Measurements from ENCODE around the gene MKKS.
"Not testable (repeated sequence)": the region's sequence is repeated elsewhere in the genome, so short reads cannot be mapped to it uniquely, and the experiment has no call there.

The MKKS gene

DNA sequence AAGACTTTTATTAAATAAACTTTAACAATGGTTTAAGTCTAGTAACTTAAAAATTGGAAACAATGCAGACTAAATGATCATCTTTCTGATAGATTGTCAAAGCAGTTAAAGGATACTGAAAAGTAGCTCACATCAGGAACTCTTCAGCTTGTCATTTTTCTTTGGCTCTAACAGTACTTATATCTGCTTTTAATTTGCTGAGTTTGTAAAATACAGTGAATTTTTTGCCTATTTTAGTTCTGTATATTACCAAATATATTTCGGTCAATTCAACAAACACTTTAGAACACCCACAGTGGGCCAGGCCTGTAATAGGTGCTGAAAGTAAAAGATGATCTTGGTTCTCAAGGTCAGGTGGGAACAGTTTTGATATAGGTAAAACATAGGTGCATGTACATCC lies 22.3 kb downstream of the MKKS start:
- DNase-seq: no peak

- DNase-seq: no peak
Observed at GRCh38 chr20:10408108-10408813, 25.8 kb downstream of the MKKS start.

- DNase-seq: no peak
Observed at GRCh38 chr20:10404959-10405530, 29.0 kb downstream of the MKKS start.

DNA sequence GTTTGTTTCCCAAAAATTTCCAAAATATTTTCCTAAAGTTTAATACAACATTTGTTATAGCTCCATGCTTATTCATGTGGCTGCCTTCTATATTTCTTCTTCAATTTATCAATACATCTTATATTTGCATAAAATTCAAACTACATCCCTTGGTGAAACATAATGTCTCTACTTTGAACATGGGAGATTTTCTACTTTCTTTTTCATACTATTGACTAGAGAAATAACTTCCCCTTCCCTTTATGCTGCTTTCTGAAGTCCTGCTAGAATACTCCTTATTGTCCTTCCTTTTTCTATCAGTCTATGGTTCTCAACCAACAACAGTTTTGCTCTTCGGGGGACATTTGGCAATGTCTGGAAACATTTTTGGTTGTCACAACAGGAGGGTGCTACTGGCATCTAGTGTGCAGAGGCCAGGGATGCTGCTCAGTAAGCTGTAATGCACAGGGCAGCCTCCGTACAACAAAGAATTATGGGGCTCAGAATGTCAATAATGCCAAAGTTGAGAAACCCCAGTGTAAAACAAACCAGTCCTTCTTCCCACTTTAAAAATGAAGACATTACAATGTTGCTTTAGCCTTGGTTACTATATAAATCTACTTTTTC lies 29.9 kb downstream of the MKKS start:
- no peak for DNase-seq

GRCh38 chr20:10402938-10403608 lies 30.9 kb downstream of the MKKS start:
- no peak for DNase-seq

DNA sequence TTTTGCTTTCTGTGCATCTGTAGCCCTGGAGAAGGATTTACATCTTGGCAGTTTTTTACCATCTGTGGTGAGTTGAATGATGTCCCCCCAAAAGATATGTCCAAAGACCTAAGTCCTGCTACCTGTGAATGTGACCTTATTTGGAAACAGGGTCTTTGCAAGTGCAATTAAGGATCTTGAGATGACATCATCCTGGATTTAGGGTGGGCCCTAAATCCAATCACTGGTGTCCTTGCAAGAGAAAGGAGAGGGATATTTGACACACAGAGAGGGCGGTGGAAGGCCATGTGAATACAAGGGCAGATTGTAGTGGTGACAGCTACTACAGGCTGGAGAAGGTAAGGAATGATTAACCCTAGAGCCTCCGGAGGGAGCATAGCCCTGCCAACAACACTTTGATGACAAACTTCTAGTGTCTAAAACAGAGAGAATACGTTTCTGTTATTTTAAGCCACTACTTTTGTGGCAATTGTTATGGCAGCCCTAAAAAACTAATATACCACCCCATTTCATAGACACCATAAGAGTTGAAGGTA lies 35.1 kb downstream of the MKKS start:
- no peak for DNase-seq

GRCh38 chr20:10394752-10395151 lies 39.3 kb downstream of the MKKS start:
- DNase-seq: not testable (repeated sequence)

DNA sequence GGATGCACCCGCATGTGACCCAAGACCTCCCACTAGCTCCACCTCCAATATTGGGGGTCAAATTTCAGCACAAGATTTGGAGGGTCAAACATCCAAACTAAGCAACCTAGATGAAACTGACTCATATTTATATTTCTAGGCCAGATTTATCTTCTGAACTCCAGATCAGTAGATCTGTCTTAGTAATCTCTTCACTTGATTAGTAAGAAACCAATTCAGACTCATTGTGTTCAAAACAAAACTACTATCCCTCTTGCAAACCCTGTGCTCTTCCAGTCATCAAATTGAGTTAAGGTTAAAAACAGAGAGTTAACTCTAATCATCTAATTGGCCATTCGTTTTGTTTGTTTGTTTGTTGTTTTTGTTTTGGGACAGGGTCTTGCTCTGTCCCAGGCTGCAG lies 43.3 kb downstream of the MKKS start:
- no peak for DNase-seq

- DNase-seq: no peak
Observed at GRCh38 chr20:10388597-10388996, 45.4 kb downstream of the MKKS start.

DNA sequence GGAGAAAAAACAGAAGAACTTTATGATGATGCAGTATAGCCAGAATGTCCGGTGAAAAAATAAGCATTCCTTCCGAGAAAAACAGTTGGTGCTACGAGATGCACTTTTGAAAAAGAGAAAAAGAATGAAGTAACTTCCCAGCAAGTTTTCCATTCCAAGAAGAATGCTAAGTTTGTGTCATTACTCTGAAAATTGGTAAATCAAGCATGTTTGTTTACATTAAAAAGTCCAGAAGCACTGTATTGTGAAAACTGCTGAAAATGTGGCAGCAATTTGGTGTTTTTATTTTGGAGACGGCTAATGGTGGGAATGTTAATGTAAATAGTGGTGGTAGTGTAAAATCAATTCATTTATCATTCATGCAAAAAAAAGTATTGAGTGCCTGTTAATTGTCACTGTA lies 46.3 kb downstream of the MKKS start:
- DNase-seq: no peak

- DNase-seq: no peak
Observed at GRCh38 chr20:10385850-10386544, 48.0 kb downstream of the MKKS start.

- no peak for DNase-seq
Observed at GRCh38 chr20:10381477-10381876, 52.5 kb downstream of the MKKS start.

DNA sequence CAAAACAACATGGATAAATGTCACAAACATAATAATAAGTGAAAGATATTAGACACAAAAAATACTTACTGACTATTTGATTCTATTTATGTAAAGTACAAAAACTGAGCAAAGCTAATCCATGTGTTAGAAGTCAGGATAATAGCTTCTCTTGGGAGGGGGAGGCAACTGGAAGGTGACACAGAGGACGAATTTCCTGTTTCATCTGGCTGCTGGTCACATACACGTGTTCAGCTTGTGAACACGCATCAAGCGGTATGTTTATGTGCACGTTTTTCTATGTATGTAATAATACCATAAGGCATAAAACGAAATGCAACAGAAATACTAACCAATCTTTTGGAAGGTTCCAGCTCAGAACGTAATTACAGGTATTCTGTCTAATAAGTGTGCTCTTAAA lies 54.3 kb downstream of the MKKS start:
- no peak for DNase-seq

DNA sequence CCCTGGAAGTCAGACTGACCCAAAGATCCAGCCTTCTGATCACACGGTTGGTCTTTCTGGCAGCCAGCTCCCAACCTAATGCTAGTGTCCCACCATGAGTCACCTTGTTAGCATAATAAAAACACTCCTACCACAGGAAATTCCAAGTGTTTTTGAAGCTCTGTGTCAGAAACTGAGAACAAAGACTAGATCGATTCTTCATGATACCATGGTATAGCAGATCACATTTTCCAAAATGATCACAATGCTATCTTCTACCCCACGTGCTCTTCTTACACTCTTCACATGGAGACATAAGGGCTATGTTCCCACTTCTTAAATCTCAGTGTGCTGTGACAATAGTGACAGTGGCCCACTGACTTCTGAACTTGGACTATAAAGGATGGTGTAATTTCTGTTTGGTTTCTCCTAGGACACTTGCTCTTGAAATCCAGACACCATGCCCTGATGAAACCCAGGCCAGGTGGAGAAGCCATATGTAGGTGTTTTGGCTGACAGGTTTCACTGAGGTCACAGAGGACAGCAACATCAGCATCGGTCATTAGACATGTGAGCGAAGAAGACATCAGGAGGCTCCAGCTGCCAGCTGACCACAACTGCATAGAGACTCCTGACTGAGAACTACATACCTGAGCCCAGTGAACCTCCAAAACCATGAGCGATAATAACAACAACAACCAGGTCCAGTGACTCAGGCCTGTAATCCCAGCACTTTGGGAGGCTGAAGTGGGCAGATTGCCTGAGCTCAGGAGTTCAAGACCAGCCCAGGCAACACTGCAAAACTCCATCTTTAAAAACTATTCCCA lies 57.5 kb downstream of the MKKS start:
- DNase-seq: no peak

DNA sequence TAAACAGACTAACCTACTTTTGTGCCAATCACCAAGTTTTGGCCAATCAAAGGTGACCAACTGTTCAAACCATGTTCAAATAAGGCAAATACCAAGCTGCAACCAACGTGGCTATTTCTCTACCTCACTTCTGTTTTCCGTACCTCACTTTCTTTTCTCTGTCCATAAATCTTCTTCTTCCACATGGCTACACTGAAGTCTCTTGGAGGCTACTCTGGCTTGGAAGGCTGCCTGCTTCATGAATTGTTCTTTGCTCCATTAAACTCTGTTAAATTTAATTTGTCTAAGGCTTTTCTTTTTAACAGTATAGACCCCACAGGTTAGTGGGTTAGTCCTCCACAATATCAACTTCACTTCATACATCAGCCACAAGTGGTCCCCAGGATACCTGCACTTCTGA lies 58.8 kb downstream of the MKKS start:
- DNase-seq: no peak

DNA sequence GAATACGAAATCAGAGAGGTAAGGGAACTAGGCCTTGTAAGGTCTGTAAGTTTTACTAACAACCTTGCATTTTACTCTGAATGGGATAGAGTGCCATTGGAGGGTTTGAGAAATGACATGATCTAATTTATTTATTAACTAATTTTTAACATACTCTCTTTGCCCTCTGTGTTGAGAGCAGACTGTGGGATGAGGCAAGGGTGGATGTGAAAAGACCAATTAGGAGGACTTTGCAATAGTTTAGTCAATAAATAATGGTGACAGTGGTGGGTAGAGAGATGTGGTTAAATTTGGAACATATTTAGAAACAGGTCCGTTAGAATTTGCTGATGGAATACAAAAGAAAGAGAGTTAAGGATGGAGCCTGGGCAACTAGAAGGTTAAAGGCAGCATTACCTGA lies 60.0 kb downstream of the MKKS start:
- DNase-seq: no peak

- DNase-seq: no peak
Observed at GRCh38 chr20:10371467-10371866, 62.6 kb downstream of the MKKS start.

GRCh38 chr20:10370091-10370887 lies 63.7 kb downstream of the MKKS start:
- no peak for DNase-seq

DNA sequence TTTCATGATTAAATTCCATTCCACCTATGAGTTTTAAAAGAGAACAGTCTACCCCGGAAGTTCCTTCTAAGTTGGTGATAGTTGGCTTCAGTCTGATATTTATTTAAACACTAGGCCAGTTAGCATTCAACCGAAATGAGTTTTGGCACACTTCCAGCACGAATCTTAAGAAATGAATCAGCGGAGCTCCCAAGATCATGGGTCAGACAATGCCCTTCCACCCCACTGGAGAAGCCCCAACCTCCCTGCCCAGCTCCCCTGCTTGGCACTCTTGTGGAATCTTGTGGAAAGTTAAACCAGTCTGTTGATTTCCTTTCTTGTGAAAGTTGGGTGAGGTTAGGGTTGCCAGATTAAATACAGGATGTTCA lies 64.3 kb downstream of the MKKS start:
- DNase-seq: no peak

- DNase-seq: no peak
Observed at GRCh38 chr20:10368702-10369041, 65.3 kb downstream of the MKKS start.

GRCh38 chr20:10367943-10368701 lies 65.9 kb downstream of the MKKS start:
- DNase-seq: no peak
